Activated CD4-positive, alpha-beta T cell treated with anti-CD3 and anti-CD28 coated beads, Interleukin-2, amount 50 U/mL, for 16 hours (primary cell): ENCODE results near the gene STIM2.

Experiments used
- DNase-seq: peaks from one replicate; pipeline ENCODE4 v3.0.0-alpha.2; 2020

The STIM2 gene

GRCh38 chr4:26837993-26838842, 22.4 kb upstream of the STIM2 start:
- no peak for DNase-seq

DNA sequence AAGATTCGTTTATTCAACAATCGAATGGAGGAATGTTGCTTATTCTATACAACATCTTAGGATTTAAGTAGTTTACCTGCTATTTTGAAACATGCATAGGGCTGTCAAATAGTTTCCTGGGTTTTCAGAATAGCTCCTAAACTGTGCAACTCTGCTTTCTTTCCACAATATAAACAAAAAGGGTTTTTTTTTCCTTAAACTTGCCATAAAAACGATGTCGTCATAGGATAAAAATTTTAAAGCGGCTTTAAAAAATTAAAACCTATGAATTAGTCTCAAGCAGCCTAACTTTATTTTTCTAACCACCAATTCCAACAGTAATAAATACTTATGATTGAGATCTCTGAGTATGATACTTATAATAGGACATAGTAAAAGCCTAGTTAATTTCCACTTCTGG, 21.6 kb upstream of the STIM2 start:
- DNase-seq, result no peak

- DNase-seq, result no peak
These were observed 21.1 kb upstream of the STIM2 start for GRCh38 chr4:26839534-26839951.

- DNase-seq, result no peak
These were observed 19.9 kb upstream of the STIM2 start for GRCh38 chr4:26840786-26841185.

- no peak for DNase-seq
These were observed 17.7 kb upstream of the STIM2 start for GRCh38 chr4:26842911-26843310.

GRCh38 chr4:26850528-26850927, 10.1 kb upstream of the STIM2 start:
- DNase-seq, result no peak

GRCh38 chr4:26851129-26851528, 9.5 kb upstream of the STIM2 start:
- DNase-seq, result no peak

- DNase-seq, result no peak
These were observed 5.9 kb upstream of the STIM2 start for GRCh38 chr4:26854701-26855100.

- no peak for DNase-seq
These were observed 3.7 kb upstream of the STIM2 start for GRCh38 chr4:26856906-26857277.

DNA sequence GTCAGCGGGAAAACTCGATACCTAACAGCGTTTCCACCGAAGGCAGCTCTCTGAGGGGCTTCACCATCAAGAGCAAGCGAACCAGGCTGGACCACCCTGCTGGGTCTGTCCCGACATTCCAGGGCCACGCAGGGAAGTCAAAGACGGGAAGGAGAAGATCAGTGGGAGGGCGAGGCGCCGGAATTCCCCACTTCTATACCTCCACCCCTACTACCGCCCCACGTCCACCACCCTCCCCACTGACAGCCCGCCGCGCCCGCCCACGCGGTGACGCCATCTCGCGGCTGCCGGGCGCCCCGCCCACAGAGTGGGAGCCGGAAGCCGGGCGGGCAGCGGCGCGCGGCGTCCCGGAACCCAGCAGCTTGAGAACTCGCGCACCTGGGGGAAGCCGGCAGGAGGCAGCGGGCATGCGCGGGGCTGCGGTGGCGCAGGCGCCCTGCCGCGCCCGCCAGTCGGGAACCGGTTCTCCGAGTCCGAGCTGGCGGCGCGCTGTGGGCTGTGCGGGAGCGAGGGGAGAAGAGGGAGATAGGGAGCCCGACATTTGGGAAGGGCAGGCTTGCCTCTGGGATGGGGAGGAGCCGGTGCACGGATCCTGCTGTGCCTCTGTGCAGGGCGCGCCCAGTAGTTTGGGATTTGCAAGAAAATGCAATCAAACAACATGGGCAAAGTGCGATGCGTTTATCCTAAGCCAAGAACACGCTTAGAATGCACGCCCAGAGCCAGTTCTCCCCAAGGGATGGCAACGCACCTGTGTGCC, 3.2 kb upstream of the STIM2 start:
- DNase-seq, result peak; percentile 92

GRCh38 chr4:26858035-26858918, 2.4 kb upstream of the STIM2 start:
- DNase-seq, result no peak

- no peak for DNase-seq
These were observed 1.7 kb upstream of the STIM2 start for GRCh38 chr4:26858947-26859401.

DNA sequence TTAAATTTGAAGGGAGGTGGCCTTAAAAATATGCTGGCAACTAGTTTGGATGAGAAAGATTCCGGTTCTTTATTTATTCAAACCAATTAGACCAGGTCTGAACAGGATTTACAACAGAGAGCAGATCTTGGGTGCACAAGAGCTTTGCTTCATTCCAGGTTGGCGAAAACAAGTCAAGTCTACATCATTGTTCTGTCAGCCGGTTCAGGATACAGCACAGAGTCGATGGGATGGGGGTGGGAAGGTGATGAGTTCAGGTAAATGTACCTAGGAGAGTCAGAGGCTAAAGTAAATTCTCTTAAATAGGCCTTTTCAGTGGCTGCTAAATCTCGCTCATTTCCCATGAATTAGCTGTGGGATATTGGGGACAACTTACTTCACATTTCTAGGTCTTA, 882 bp upstream of the STIM2 start:
- no peak for DNase-seq

- DNase-seq, result peak; percentile 56
These were observed 337 bp downstream of the STIM2 start for GRCh38 chr4:26860922-26861433.

GRCh38 chr4:26861434-26862186, 969 bp downstream of the STIM2 start:
- DNase-seq, result peak; percentile 82

- no peak for DNase-seq
These were observed 1.8 kb downstream of the STIM2 start for GRCh38 chr4:26862381-26862915.

DNA sequence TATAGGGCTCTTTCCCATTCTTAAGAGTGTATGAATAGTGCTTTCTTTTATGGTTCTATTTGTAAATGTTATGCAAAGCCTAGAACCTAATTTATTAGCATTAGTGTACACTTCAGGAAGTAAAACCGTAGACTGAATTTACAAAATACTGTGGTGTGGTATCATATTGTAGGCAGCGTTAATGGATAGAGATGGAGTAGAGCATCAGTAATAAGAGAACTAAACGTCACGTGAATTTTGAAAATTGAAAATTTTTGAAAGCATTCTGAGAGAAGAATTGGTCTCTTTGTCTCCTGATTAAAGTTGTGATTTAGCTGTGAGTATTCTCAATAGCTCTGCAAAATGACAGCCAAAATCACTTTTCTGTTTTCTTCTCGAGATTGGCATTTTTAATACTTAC, 2.9 kb downstream of the STIM2 start:
- DNase-seq, result no peak

DNA sequence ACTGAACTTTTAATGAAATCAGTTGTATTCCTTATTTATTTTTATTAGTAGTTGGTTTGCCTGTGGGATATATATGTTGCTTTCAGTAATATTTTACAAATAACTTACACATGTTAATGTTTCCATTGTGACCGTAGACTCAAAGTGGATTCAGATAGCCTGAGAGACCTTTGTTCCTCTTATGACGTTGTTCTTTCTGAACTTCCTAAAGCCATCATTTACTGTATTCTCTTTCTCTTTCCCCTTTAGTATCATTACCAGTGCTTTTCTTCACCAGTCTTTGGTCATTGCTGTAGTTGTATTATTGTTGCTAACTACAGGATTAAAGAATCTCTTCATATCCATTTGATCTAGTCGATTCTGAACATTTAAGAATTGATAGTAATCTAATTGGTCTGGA, 4.3 kb downstream of the STIM2 start:
- no peak for DNase-seq

DNA sequence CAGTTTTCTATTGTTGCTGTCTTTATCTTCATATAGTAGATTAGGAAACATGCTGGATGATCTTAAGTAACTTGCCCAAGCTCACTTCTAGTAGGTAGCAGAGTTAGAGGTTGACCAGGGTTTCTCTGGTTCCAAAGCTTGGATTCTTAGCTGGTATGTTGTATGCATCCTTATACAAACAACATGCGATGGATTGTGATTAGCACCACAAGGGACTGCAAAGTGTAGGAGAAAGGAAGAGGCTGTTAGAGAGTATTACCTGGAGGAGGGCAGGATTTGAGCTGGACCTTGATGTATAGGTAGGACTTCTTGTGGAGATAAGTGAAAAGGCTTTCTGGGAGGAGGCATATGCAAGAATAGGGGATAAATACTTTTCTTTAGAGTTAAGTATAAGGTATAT, 5.6 kb downstream of the STIM2 start:
- DNase-seq, result no peak

DNA sequence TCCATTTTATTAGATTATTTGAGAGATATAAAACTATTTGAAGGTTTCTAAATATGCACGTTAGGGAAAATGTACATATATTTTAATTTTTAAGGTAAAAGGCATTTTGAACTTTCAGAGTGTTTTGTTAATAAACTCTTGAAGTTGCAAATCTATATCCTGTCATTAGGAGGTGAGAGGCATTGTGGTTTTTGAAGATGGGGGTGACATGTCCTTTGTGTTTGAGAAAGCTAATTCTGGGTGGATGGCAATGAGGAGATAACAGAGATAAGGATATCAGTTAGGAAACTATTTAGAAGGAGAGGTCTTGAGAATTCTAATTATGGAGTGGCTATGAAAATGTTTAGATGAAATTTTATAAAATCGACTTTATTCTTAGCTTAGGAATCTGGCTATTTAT, 6.1 kb downstream of the STIM2 start:
- DNase-seq, result no peak

DNA sequence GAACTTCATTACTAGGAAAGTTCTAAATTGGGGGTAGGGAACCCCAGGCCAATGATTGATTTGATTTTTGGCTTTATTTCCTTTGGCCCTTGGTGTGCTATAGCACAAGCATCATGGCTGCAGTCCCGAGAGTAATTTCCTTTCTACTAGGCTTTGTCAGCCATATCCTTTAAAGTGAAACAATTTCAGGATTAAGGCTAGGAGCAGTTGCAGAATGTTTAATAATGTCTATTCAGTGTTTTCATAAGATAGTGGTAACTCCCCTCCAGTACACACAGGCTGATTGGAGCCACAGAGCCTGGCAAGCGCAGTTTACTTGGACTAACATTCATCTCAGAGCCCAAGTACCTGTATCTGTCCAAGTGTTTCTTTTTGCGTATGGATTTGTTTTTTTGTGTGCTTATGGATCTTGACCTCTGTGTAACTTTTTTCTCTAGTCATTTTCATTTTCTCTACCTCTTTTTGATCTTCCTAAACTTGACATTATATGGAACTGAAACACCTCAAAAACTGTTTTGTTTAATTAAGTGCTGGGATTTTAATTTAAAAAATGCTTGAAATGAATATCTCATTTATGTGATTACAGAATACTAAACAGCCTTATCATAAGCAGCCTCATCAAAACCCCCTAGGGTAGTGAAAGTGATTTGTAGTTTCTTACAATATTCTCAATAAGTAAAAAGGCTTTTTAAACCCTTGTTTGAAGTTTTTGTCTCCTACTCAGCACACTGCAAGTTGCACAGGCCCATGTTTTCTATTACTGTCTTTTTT, 7.5 kb downstream of the STIM2 start:
- no peak for DNase-seq
